Esophagus muscularis mucosa (tissue), 4 donors: Measurements from ENCODE around the gene MIOS. TPM values are rescaled to one million over a fixed set of nuclear protein-coding genes. Genes with fewer than 3 reads are reported as not detected.
"Not testable (repeated sequence)": the region's sequence is repeated elsewhere in the genome, so short reads cannot be mapped to it uniquely, and the experiment has no call there.

Experiments
- DNase-seq: peaks from one replicate; pipeline ENCODE4 v3.0.0-alpha.2; 2017; ENCODE audit errors: extremely low spot score
- H3K27ac ChIP-seq, 4 donors: fragments of 200-600 bp; sonication (generic); replicated peaks in 1 of 4; 1 replicate in 3 of 4; 2 replicates in 1 of 4; pipeline ENCODE4 v1.5.1; 2016 to 2019; ENCODE audit warnings: mild to moderate bottlenecking in 1 of 4
- H3K27me3 ChIP-seq, 4 donors: fragments of 200-600 bp; sonication (generic); one replicate each; pipeline versions ENCODE4 v1.5.1 to v1.6.0; 2016 to 2019
- H3K36me3 ChIP-seq, 4 donors: fragments of 200-600 bp; sonication (generic); one replicate each; pipeline ENCODE4 v1.5.1; 2016 to 2019
- H3K4me1 ChIP-seq, 4 donors: fragments of 200-600 bp; sonication (generic); one replicate each; pipeline ENCODE4 v1.5.1; 2016 to 2019
- H3K4me3 ChIP-seq, 4 donors: fragments of 200-600 bp; sonication (generic); 1 replicate in 2 of 4; 2 replicates in 2 of 4; pipeline ENCODE4 v1.5.1; 2016 to 2019; ENCODE audit warnings: mild to moderate bottlenecking in 4 of 4, moderate library complexity in 1 of 4
- H3K9me3 ChIP-seq, 4 donors: fragments of 200-600 bp; sonication (generic); 1 replicate in 3 of 4; 2 replicates in 1 of 4; pipeline ENCODE4 v1.5.1; 2016 to 2019
- EP300 ChIP-seq: sonication (generic); formaldehyde crosslinking; IDR thresholded peaks from one replicate; pipeline ENCODE4 v1.6.1; 2017; ENCODE audit warnings: antibody characterized with exemption
- POLR2A ChIP-seq: fragments of 450-650 bp; IDR thresholded peaks from one replicate; pipeline ENCODE4 v1.6.1; 2017; ENCODE audit warnings: antibody characterized with exemption, moderate library complexity, mild to moderate bottlenecking, low read depth
- POLR2AphosphoS5 ChIP-seq, 2 donors: sonication (generic); formaldehyde crosslinking; IDR thresholded peaks; one replicate each; pipeline ENCODE4 v1.6.1; 2017; ENCODE audit warnings: antibody characterized with exemption in 2 of 2
- WGBS: methylation state at CpG from one replicate; pipeline ENCODE4 v1.1.5; 2018; 5-methylcytosine and 5-hydroxymethylcytosine counted together
- intact Hi-C: fragments of 100-400 bp; cut with DNase I; formaldehyde crosslinking; loops from one replicate; pipeline ENCODE4 v1.15.1; 2023
- total RNA-seq, 4 donors: library from RNA; depleted of rRNA; stranded (reverse); fragments of >200 nt; gene quantifications; one replicate each; pipeline versions ENCODE4 v1.1.0 to v1.2.1, GENCODE V29; 2016
- TF ChIP-seq, protein P1 (sequence below), 3 experiments: fragments of 200-600 bp in 2 of 3; fragments of 450-650 bp in 1 of 3; sonication (generic) in 2 of 3; IDR thresholded peaks; one replicate each; pipeline ENCODE4 v1.5.1; 2017 to 2019; ENCODE audit warnings: antibody characterized with exemption in 3 of 3, mild to moderate bottlenecking in 2 of 3, moderate library complexity in 1 of 3

The MIOS gene
- total RNA-seq, 4 donors from 2014 or later: 17.5 to 32.5 (median 25.7) TPM

DNA sequence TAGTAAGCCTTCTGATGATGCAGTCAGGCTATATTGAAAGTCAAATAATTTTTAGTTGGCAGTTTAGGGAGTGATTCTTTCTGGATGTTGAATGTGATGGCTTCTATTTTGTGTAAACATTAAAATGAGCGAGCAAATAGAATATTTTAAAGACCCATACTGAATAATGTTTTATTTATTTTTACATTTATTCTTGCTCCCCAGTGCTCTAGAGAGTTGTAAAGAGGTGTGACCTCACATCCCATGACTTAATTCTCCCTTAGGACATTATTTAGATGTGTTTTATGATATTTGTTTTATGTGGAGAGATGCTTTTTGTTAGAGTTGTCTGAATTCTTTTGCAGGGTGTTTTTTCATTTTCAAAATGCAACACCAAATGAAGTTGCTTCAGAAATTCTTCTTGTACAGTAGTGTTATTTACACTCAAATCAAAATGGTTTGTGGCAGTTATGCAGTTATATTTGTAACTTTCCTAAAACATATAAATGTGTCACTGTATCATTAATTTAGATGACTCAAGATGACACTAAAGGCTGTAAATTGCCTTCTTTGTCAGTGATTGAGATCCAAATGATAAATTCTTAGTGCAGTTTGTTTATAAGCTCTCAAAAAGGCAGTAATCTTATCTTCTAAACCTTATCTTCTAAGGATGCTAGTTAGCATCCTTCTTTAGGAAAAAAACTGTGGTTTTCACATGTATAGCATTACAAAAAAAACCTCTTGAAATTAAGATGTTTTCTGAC, 86.3 kb downstream of the MIOS start:
- H3K9me3 ChIP-seq: no peaks in the 10 kb centered on the region
- H3K4me3 ChIP-seq: no peak overlapping the region
- no peak for DNase-seq
- H3K27me3 ChIP-seq: no peaks in the 10 kb centered on the region
- TF ChIP-seq POLR2AphosphoS5 (IDR thresholded peaks at IDR 0.05): no peak
- no peak for TF ChIP-seq EP300
- TF ChIP-seq, protein P1, sequence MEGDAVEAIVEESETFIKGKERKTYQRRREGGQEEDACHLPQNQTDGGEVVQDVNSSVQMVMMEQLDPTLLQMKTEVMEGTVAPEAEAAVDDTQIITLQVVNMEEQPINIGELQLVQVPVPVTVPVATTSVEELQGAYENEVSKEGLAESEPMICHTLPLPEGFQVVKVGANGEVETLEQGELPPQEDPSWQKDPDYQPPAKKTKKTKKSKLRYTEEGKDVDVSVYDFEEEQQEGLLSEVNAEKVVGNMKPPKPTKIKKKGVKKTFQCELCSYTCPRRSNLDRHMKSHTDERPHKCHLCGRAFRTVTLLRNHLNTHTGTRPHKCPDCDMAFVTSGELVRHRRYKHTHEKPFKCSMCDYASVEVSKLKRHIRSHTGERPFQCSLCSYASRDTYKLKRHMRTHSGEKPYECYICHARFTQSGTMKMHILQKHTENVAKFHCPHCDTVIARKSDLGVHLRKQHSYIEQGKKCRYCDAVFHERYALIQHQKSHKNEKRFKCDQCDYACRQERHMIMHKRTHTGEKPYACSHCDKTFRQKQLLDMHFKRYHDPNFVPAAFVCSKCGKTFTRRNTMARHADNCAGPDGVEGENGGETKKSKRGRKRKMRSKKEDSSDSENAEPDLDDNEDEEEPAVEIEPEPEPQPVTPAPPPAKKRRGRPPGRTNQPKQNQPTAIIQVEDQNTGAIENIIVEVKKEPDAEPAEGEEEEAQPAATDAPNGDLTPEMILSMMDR (IDR thresholded peaks at IDR 0.05): no peak
- TF ChIP-seq POLR2A: no peak
- 79% methylated on average over 1 of the region's 1 CpG for WGBS
- H3K36me3 ChIP-seq: no peaks in the 10 kb centered on the region
- intact Hi-C loops: no loop called here
- H3K4me1 ChIP-seq: peaks cover 0 to 9% (median 0%) of the 10 kb centered on the region in 4 donors
- H3K27ac ChIP-seq: no peak overlapping the region

- WGBS: 56% methylated on average over 3 of the region's 3 CpGs
- DNase-seq: no peak
- Histone ChIP-seq H3K27ac (no peak overlapping the region), H3K4me1 (peaks cover 0 to 9% (median 0%) of the 10 kb centered on the region in 4 donors), H3K36me3 (no peaks in the 10 kb centered on the region), H3K4me3 (no peak overlapping the region), H3K9me3 (no peaks in the 10 kb centered on the region), H3K27me3 (no peaks in the 10 kb centered on the region)
- intact Hi-C loops: no loop called here
- TF ChIP-seq, protein P1 (IDR thresholded peaks at IDR 0.05): peak; percentile 6 to 42 (median 21)
- no peak for TF ChIP-seq POLR2A
Measured at GRCh38 chr7:7653593-7654187, 87.0 kb downstream of the MIOS start.

DNA sequence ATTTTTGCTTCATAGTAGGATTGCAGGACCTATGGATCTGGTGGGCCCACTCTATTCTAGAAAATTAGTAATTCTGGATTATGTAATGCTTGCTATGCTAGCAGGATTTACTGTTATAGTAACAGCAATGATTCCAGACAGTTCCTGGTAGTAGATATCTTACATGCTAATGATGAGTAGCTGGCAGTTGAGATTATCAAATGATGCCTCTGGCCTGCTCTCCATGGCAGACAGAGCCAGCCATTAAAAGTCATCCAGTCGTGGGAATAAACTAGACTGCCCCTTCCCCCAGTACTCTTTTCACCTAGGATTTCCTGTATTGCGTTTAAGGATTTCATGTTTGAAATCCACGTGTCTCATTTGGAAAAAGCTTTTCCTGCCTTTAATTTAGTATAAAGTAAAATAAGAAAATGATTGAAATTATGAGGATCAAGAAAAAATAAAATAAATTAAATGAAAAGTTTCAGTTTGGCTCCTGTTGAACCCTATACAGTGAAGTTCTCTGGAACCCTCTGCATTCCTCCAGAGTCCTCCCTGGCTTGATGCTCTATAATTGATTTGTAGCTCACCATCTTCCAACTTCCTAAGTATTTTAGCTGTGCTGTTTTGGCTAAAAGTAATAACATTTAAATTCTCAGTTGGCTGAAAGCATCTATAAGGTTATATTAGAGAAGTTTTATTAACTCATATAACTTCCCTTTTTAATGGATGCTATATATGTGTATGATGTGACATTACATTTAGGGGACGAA, 88.5 kb downstream of the MIOS start:
- no peaks in the 10 kb centered on the region for H3K36me3 ChIP-seq
- H3K27me3 ChIP-seq: no peaks in the 10 kb centered on the region
- intact Hi-C loops: no loop called here
- H3K27ac ChIP-seq: no peak overlapping the region
- H3K9me3 ChIP-seq: no peaks in the 10 kb centered on the region
- H3K4me3 ChIP-seq: no peak overlapping the region
- no peak for DNase-seq
- TF ChIP-seq, protein P1 (IDR thresholded peaks at IDR 0.05): no peak
- WGBS: 75% methylated on average over 4 of the region's 4 CpGs
- H3K4me1 ChIP-seq: peaks cover 0 to 9% (median 0%) of the 10 kb centered on the region in 4 donors

DNA sequence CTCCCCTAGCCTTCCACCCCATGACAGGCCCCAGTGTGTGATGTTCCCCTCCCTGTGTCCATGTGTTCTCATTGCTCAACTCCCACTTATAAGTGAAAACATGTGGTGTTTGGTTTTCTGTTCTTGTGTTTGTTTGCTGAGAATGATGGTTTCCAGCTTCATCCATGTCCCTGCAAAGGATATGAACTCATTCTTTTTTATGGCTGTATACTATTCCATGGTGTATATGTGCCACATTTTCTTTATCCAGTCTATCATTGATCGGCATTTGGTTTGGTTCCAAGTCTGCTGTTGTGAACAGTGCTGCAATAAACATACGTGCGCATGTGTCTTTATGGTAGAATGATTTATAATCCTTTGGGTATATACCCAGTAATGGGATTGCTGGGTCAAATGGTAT, 89.8 kb downstream of the MIOS start:
- H3K36me3 ChIP-seq, H3K4me3 ChIP-seq, H3K27me3 ChIP-seq, DNase-seq, H3K4me1 ChIP-seq, H3K9me3 ChIP-seq, intact Hi-C loops, H3K27ac ChIP-seq: not testable (repeated sequence)
- WGBS: 93% methylated on average over 3 of the region's 3 CpGs

Other genes starting within 250 kb of the MIOS start
- 10 to 100 TPM; 15.1 to 23.7 (median 18.3) TPM for gene COL28A1, start 31.0 kb upstream of the MIOS start, total RNA-seq
- 10 to 100 TPM in 2 of 4 donors, 1 to 10 TPM in 2; 6.1 to 11.2 (median 9.3) TPM for gene UMAD1, start 73.9 kb downstream of the MIOS start, total RNA-seq
- gene RPA3, start 151.7 kb downstream of the MIOS start, total RNA-seq: 10 to 100 TPM; 11.5 to 22.0 (median 16.3) TPM